GM12873 (cell line): ENCODE data around the gene NFIA.

Experiments used
- CTCF ChIP-seq: IDR thresholded peaks from 2 replicates; pipeline ENCODE4 v1.5.1; 2012; ENCODE audit warnings: low read depth, mild to moderate bottlenecking, moderate library complexity, low read length, control low read depth; ENCODE audit not compliant: insufficient read depth; ENCODE audit errors: missing control alignments

The NFIA gene

GRCh38 chr1:61240878-61241277, 158.5 kb downstream of the NFIA start:
- TF ChIP-seq CTCF, result no peak

- TF ChIP-seq CTCF, result no peak
Observed at GRCh38 chr1:61241411-61241838, 159.1 kb downstream of the NFIA start.

GRCh38 chr1:61241973-61242381, 159.6 kb downstream of the NFIA start:
- no peak for TF ChIP-seq CTCF

DNA sequence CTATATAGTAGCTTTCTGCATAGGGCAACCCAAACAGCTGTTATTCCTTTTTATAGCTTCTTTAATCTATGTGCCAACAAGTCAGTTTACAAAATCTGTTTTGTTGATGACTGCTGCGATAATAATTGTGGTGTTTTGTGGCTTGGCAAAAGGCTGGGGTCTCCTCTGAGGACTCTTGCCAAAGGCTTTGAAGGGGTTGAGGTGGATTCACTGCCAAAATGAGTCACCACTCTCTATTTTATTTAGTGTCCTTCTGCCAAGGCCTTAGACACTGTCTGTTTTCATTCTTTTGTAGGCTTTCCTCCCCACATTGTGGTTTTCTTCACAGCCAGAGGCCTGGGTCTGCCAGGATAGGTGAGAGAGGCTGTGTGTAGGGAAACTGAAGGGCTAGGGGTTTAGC, 161.8 kb downstream of the NFIA start:
- no peak for TF ChIP-seq CTCF

GRCh38 chr1:61245696-61246400, 163.5 kb downstream of the NFIA start:
- no peak for TF ChIP-seq CTCF

GRCh38 chr1:61247051-61247825, 164.9 kb downstream of the NFIA start:
- TF ChIP-seq CTCF, result no peak

- TF ChIP-seq CTCF, result no peak
Observed at GRCh38 chr1:61247881-61248752, 165.8 kb downstream of the NFIA start.
